IMR-90 (cell line): ENCODE results near the gene VPS72. TPM values are rescaled to one million over a fixed set of nuclear protein-coding genes. Genes with fewer than 3 reads are reported as not detected.

Experiments
- ATAC-seq: fragments of 200-7000 bp; cut with Tn5 transposase; 2 replicates; pipeline ENCODE4 v1.9.1; 2020; ENCODE audit warnings: low read depth, mild to moderate bottlenecking, moderate library complexity
- BruUV-seq: library from RNA; stranded (reverse); fragments of 400-500 nt; replicated peaks from 2 replicates; lab custom pipeline; 2021; lab: Mats Ljungman, UMichigan
- CTCF ChIA-PET: fragments of 300-600 bp; formaldehyde crosslinking; extraction: SDS; loops from one replicate; lab custom pipeline; 2021; ENCODE audit warnings: antibody characterized with exemption; lab: Yijun Ruan, JAX
- POLR2A ChIA-PET: fragments of 300-600 bp; sonication (Branson Sonifier 250); formaldehyde crosslinking; loops from one replicate; lab custom pipeline; 2022; ENCODE audit warnings: antibody characterized with exemption; ENCODE audit not compliant: unreplicated experiment; lab: Charles Lee
- DNase-seq: peaks from one replicate; pipeline ENCODE4 v3.0.0; 2013
- H2AFZ ChIP-seq: replicated peaks from 2 replicates; pipeline ENCODE3; 2013; ENCODE audit warnings: low read length, mild to moderate bottlenecking; ENCODE audit not compliant: poor library complexity
- H2AK5ac ChIP-seq: 2 replicates; pipeline ENCODE4 v1.6.1; 2013; ENCODE audit warnings: low read depth, low read length, inconsistent platforms
- H2AK9ac ChIP-seq: replicated peaks from 2 replicates; pipeline ENCODE3; 2013; ENCODE audit warnings: mild to moderate bottlenecking, low read depth, low read length, moderate library complexity; ENCODE audit not compliant: poor library complexity
- H2BK120ac ChIP-seq: 2 replicates; pipeline ENCODE4 v1.6.1; 2013; ENCODE audit warnings: low read depth, low read length, inconsistent platforms
- H2BK15ac ChIP-seq: 3 replicates; pipeline ENCODE4 v1.6.1; 2013; ENCODE audit warnings: low read depth, low read length, inconsistent platforms
- H2BK20ac ChIP-seq: 2 replicates; pipeline ENCODE4 v1.6.1; 2013; ENCODE audit warnings: low read depth, mild to moderate bottlenecking, inconsistent platforms, low read length, moderate library complexity
- H2BK5ac ChIP-seq: 2 replicates; pipeline ENCODE4 v1.6.1; 2013; ENCODE audit warnings: mild to moderate bottlenecking, low read depth, low read length, inconsistent platforms; ENCODE audit not compliant: poor library complexity, severe bottlenecking
- H3K14ac ChIP-seq: replicated peaks from 2 replicates; pipeline ENCODE4 v1.6.1; 2013; ENCODE audit warnings: low read depth, low read length, inconsistent platforms
- H3K18ac ChIP-seq: 2 replicates; pipeline ENCODE4 v1.6.1; 2013; ENCODE audit warnings: low read depth, low read length, control low read depth
- H3K23ac ChIP-seq: 2 replicates; pipeline ENCODE4 v1.6.1; 2013; ENCODE audit warnings: low read depth, low read length, inconsistent platforms
- H3K27ac ChIP-seq: 2 replicates; pipeline ENCODE4 v1.5.1; 2013; ENCODE audit warnings: mild to moderate bottlenecking, control low read depth, low read length; ENCODE audit not compliant: insufficient read depth
- H3K27me3 ChIP-seq: 2 replicates; pipeline ENCODE4 v1.6.1; 2013; ENCODE audit warnings: low read length; ENCODE audit not compliant: control insufficient read depth, insufficient read depth
- H3K36me3 ChIP-seq: 2 replicates; pipeline ENCODE4 v1.6.1; 2013; ENCODE audit warnings: low read length, mixed read lengths; ENCODE audit not compliant: control insufficient read depth, insufficient read depth
- H3K4ac ChIP-seq: 2 replicates; pipeline ENCODE4 v1.6.1; 2013; ENCODE audit warnings: low read depth, low read length, inconsistent platforms
- H3K4me1 ChIP-seq: 2 replicates; pipeline ENCODE4 v1.6.1; 2013; ENCODE audit warnings: low read length, mixed read lengths; ENCODE audit not compliant: control insufficient read depth, insufficient read depth
- H3K4me2 ChIP-seq: 2 replicates; pipeline ENCODE4 v1.6.1; 2013; ENCODE audit warnings: low read depth, mild to moderate bottlenecking, control low read depth, low read length, moderate library complexity
- H3K4me3 ChIP-seq: 2 replicates; pipeline ENCODE4 v1.5.1; 2013; ENCODE audit warnings: low read depth, mild to moderate bottlenecking, control low read depth, low read length, moderate library complexity; ENCODE audit not compliant: insufficient read depth
- H3K56ac ChIP-seq: 2 replicates; pipeline ENCODE4 v1.6.1; 2013; ENCODE audit warnings: low read length, inconsistent platforms; ENCODE audit not compliant: insufficient read depth; ENCODE audit errors: extremely low read depth
- H3K79me1 ChIP-seq, 2 experiments: 2 replicates each; pipeline ENCODE4 v1.6.1; 2013; ENCODE audit warnings: low read length in 2 of 2, inconsistent platforms in 1 of 2, low read depth in 1 of 2
- H3K9ac ChIP-seq: 2 replicates; pipeline ENCODE4 v1.6.1; 2013; ENCODE audit warnings: low read depth, low read length, control low read depth
- H3K9me1 ChIP-seq: 2 replicates; pipeline ENCODE4 v1.6.1; 2013; ENCODE audit warnings: low read length, inconsistent platforms; ENCODE audit not compliant: insufficient read depth
- H3K9me3 ChIP-seq: 2 replicates; pipeline ENCODE4 v1.6.1; 2013; ENCODE audit warnings: low read length; ENCODE audit not compliant: control insufficient read depth, insufficient read depth
- H4K20me1 ChIP-seq: 2 replicates; pipeline ENCODE4 v1.6.1; 2013; ENCODE audit warnings: low read length, inconsistent platforms; ENCODE audit not compliant: insufficient read depth
- H4K5ac ChIP-seq: 2 replicates; pipeline ENCODE4 v1.6.1; 2013; ENCODE audit warnings: mild to moderate bottlenecking, low read depth, low read length, control low read depth
- H4K8ac ChIP-seq, 2 experiments: 2 replicates each; pipeline ENCODE4 v1.6.1; 2013; ENCODE audit warnings: low read depth in 2 of 2, low read length in 2 of 2, control low read depth in 1 of 2, inconsistent platforms in 1 of 2
- H4K91ac ChIP-seq: 2 replicates; pipeline ENCODE4 v1.6.1; 2013; ENCODE audit warnings: low read depth, low read length, inconsistent platforms; ENCODE audit not compliant: insufficient read depth
- MAFK ChIP-seq: IDR thresholded peaks from 2 replicates; pipeline ENCODE4 v1.6.1; 2012; ENCODE audit warnings: low read depth, low read length, improper control_type of control experiment
- USF2 ChIP-seq: fragments of 150-350 bp; IDR thresholded peaks from 2 replicates; pipeline ENCODE4 v1.6.1; 2017; ENCODE audit warnings: mild to moderate bottlenecking, antibody characterized with exemption, low read length, low read depth
- WGBS, 2 experiments: methylation state at CpG; one replicate each; pipeline versions ENCODE4 v1.1.5 to v1.1.7; 2013; ENCODE audit warnings: missing lambda C conversion rate in 2 of 2; ENCODE audit not compliant: insufficient read length in 1 of 2; ENCODE audit errors: extremely low coverage in 2 of 2; 5-methylcytosine and 5-hydroxymethylcytosine counted together
- dilution Hi-C: fragments of 300-500 bp; cut with HindIII; formaldehyde crosslinking; loops from one replicate; pipeline ENCODE4 v1.14.3; 2018; ENCODE audit warnings: low sequenced_read_pairs; ENCODE audit not compliant: unreplicated experiment
- in situ Hi-C: fragments of 300-500 bp; cut with MboI; formaldehyde crosslinking; loops from 3 replicates; pipeline ENCODE4 v1.14.3; 2019; ENCODE audit warnings: low sequenced_read_pairs, inconsistent platforms, mixed read lengths
- intact Hi-C: fragments of 100-400 bp; cut with micrococcal nuclease; formaldehyde crosslinking; loops from 2 replicates; pipeline ENCODE4 v1.10.0; 2022
- polyA plus RNA-seq, 3 experiments: library from polyadenylated mRNA; depleted of rRNA; stranded (reverse); fragments of >200 nt; gene quantifications; 2 replicates each; pipeline ENCODE4 v1.2.3, GENCODE V29; 2012; ENCODE audit warnings: low replicate concordance in 1 of 3
- total RNA-seq: library from RNA; depleted of rRNA; stranded (reverse); fragments of >200 nt; gene quantifications from 2 replicates; pipeline ENCODE4 v1.2.3, GENCODE V29; 2012

The VPS72 gene
- total and polyA plus RNA-seq, 2 of the 4 experiments (the other 2 are of a cell fraction), result 51.3 to 62.3 TPM

- Histone ChIP-seq H3K23ac (no peak overlapping the region), H2BK15ac (no peak overlapping the region), H3K9me1 (peaks cover 8% of the 10 kb centered on the region; the same call in 1 of the 2 replicates), H4K8ac (no peak overlapping the region), H4K20me1 (peaks cover 85% of the 10 kb centered on the region), H3K4ac (no peak overlapping the region), H2AK5ac (no peak overlapping the region), H3K9me3 (no peaks in the 10 kb centered on the region), H3K36me3 (peaks cover 21% of the 10 kb centered on the region), H2BK5ac (no peak overlapping the region), H3K18ac (no peak overlapping the region), H3K56ac (no peak overlapping the region), H3K9ac (no peak overlapping the region), H3K79me1 (peaks cover 5 to 71% of the 10 kb centered on the region in 2 experiments; a peak in 3 of 4 replicates), H2BK20ac (no peak overlapping the region), H2BK120ac (no peak overlapping the region), H3K4me1 (peaks cover 1% of the 10 kb centered on the region; the same call in 1 of the 2 replicates), H3K14ac (no peak overlapping the region), H2AFZ (no peak overlapping the region), H3K4me3 (no peak overlapping the region), H4K91ac (no peak overlapping the region), H2AK9ac (no peak overlapping the region), H3K27ac (no peak overlapping the region), H3K27me3 (no peaks in the 10 kb centered on the region), H4K5ac (no peak overlapping the region), H3K4me2 (no peak overlapping the region)
- BruUV-seq, result no TSS peak
- CTCF ChIA-PET, result no interaction called here
- in situ Hi-C loops (no loop called here), dilution Hi-C loops (no loop called here), intact Hi-C loops (no loop called here)
- TF ChIP-seq MAFK, result no peak
- TF ChIP-seq USF2, result no peak
- DNase-seq (no peak), ATAC-seq (no peak)
- POLR2A ChIA-PET, result no interaction called here
- no CpG with 5 or more reads among the region's 2 CpGs for WGBS, 2 experiments
Measured at GRCh38 chr1:151213560-151213959, 23.6 kb upstream of the VPS72 start.
